GM21723 (cell line): ENCODE data around the gene TCHHL1.

Experiments
- ATAC-seq: cut with Tn5 transposase; IDR thresholded peaks from one replicate; pipeline ENCODE4 v1.9.1; 2021; ENCODE audit warnings: mild to moderate bottlenecking, moderate library complexity; ENCODE audit not compliant: unreplicated experiment

Gene TCHHL1

DNA sequence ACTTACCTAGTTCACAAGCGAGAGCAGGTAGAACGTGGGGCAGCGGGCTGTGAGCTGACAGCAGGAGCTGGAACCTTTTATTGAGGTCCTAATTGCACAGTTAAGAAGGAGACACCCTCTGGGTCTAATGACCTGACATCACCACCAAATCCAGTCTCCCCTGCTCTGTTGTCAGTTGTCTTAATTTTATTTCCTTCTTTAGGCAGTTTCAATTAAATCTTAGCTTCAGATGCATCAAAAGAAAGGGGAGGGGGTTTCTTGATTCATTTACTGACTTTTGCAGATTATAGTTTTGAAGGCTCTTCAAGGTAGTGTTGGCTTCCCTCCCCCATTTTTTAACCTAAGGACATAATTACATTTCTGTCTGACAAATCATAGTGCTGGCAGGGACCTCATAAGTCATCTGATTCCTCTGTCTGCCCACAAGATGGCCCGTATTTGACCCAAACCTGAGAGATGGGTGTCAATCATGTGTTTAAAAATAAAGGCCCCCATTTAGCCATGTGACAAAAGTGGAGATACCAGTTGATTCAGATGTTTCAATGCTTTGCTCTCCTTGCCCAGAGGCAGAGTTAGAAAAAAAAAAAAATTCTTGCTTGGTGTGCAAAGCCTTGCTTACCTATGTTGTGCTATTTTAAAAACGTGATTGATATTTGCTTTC lies at the start of gene TCHHL1:
TCHHL1 (minus strand) TSS at position 51 of the 661 bp plus-strand sequence. CDS start 921 bp downstream, outside the sequence.
- no peak for ATAC-seq

DNA sequence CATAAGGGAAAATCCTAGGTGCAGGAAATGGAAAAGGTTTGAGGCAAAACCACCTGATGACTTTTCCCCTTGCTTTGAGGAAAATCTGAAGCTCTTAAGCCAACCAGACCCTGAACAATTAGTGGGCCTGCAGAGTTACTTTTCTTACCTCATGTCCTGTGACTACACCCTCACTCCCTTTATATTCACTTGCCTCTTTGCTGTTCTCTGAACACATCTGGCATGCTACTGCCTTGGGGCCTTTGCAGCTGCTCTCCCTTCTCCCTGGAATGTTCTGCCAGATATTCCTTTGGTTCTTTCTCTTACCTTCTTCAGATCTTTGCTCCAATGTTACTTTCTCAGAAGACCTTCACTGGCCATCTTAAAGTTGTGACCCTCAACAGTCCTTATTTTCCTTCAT lies 48.4 kb upstream of the TCHHL1 start:
- ATAC-seq: no peak

GRCh38 chr1:152130186-152130585 lies 41.3 kb upstream of the TCHHL1 start:
- ATAC-seq: no peak

DNA sequence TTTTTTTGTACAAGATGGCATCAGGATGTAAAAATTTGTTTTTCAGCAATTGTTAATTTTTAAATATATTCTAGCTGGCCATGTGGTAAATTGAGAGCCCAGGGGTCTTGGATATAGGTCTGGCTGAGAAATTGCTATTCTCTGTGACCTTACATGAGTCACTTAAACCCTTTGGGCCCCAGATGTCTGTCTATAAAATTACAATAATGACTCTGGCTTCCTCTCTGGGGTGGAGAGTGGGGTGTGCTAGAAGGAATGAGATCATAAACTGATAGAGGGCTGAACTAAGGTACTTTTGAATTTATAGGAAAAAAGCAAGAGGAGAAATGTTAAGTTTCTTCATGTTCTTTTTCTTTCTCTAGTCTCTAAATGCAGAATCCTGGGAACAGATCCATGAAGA lies 38.8 kb upstream of the TCHHL1 start:
- ATAC-seq: no peak

GRCh38 chr1:152125834-152126443 lies 37.1 kb upstream of the TCHHL1 start:
- no peak for ATAC-seq

GRCh38 chr1:152118915-152119314 lies 30.1 kb upstream of the TCHHL1 start:
- no peak for ATAC-seq

GRCh38 chr1:152115344-152115743 lies 26.5 kb upstream of the TCHHL1 start, which contains the start of gene TCHH:
Gene TCHH (minus strand): TSS chr1:152115444. CDS start chr1:152114080, 1,364 bp downstream.
- no peak for ATAC-seq

DNA sequence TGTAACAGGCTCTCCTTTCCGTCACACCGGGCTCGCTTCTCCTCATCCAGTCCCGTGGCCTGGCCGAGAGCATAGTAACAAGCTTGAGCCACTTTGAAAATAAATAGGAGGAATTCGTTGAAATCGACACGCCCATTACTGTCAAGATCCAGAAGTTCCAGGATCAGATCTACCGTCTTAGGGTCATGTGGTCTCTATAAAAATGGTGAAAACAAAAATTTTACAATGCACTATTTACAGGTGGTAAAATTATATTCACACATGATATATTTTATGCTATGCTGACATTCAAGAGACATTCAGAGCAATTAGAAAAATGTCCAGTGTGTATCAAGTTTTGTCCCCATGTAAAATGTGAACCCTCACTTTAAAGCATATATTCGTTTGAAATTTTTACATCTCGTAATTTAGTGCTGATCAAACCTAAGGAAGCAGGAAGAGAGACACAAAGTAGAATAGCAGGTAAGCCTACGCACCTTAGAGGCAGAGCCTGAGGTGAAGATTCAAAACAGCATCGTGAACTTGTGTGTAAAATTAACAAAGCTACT lies 24.1 kb upstream of the TCHHL1 start:
- no peak for ATAC-seq

DNA sequence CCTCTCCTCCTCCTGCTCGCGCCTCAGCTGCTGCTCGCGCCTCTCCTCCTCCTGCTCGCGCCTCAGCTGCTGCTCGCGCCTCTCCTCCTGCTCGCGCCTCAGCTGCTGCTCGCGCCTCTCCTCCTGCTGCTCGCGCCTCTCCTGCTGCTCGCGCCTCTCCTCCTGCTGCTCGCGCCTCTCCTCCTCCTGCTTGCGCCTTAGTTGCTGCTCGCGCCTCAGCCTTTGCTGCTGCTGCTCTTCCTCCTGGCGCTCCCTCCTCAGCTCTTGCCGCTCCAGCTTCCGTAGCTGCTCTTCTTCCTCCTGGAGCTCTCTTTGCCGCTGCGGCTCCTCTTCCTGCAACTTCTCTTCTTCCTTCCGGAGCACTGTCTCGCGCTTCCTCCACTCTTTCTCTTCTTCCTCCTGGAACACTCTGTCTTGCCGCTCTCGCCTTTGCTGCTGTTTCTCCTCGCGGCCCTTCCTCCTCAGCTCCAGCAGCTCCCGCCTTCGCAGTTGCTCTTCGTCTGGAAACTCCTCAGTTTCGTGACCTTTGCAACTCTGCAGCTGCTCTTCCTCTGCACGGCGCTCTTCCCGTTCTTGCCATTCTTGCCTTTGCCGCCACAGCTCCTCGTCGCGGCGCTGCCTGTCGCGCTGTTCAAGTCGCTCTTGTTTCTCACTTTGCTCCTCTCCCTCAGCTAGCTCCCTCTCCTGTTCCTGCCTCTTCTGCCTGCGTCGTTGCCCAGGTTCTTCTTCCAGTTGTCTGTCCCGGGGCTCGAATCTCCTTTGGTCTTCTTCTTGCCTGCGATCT lies 23.4 kb upstream of the TCHHL1 start:
- no peak for ATAC-seq

- ATAC-seq: no peak
Measured at GRCh38 chr1:152111515-152111968, 22.7 kb upstream of the TCHHL1 start.

GRCh38 chr1:152110860-152111514 lies 22.1 kb upstream of the TCHHL1 start:
- no peak for ATAC-seq

DNA sequence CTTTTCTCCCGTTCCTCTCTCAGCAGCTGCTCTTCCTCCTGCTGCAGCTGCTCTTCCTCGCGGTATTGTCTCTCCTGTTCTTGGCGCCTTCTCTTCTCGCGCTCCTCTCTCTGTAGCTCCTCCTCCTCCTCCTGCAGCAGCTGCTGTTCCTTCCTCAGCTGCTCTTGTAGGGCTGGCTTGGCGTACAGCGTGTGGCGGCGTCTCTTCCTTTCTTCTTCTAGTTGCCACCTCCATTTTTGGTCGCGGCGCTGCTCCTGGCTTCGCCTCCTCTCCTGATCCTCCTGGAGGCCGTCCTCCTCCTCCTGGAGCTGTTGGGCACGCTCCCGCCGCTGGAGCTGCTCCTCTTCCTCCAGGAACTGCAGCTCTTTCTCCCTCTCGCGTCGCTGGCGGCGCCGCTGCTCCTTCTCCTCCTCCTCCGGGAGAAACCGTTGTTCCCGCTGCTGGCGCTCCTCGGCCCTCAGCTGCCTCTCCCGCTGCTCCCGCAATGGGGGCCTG lies 21.5 kb upstream of the TCHHL1 start:
- no peak for ATAC-seq

- ATAC-seq: no peak
Measured at GRCh38 chr1:152109998-152110294, 21.1 kb upstream of the TCHHL1 start.

DNA sequence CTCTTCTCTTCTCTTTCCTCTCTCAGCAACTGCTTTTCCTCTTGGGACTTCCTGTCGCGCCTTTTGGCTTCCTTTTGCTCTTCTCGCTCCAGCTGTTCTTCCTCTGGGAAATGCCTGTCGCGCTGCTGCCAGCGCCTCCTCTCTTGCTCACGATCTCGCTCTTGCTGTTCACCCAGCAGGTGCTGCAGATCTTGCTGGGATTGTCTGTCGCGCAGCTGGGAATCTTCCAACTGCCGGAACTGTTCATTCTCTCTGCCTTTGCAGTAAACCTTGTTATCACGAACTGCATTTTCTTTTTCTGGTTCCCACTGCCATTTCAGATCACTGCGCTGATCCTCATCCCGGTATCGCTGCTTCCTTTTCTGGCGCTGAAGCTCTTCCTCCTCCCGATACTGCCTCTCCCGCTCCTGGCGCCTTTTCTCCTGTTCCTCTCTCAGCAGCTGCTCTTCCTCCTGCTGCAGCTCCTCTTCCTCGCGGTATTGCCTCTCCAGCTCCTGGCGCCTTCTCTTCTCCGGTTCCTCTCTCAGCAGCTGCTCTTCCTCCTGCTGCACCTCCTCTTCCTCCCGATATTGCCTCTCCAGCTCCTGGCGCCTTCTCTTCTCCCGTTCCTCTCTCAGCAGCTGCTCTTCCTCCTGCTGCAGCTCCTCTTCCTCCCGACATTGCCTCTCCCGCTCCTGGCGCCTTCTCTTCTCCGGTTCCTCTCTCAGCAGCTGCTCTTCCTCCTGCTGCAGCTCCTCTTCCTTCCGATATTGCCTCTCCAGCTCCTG lies 20.6 kb upstream of the TCHHL1 start:
- ATAC-seq: no peak

GRCh38 chr1:152108882-152109222 lies 20.0 kb upstream of the TCHHL1 start:
- no peak for ATAC-seq

- no peak for ATAC-seq
Measured at GRCh38 chr1:152107984-152108881, 19.4 kb upstream of the TCHHL1 start.

DNA sequence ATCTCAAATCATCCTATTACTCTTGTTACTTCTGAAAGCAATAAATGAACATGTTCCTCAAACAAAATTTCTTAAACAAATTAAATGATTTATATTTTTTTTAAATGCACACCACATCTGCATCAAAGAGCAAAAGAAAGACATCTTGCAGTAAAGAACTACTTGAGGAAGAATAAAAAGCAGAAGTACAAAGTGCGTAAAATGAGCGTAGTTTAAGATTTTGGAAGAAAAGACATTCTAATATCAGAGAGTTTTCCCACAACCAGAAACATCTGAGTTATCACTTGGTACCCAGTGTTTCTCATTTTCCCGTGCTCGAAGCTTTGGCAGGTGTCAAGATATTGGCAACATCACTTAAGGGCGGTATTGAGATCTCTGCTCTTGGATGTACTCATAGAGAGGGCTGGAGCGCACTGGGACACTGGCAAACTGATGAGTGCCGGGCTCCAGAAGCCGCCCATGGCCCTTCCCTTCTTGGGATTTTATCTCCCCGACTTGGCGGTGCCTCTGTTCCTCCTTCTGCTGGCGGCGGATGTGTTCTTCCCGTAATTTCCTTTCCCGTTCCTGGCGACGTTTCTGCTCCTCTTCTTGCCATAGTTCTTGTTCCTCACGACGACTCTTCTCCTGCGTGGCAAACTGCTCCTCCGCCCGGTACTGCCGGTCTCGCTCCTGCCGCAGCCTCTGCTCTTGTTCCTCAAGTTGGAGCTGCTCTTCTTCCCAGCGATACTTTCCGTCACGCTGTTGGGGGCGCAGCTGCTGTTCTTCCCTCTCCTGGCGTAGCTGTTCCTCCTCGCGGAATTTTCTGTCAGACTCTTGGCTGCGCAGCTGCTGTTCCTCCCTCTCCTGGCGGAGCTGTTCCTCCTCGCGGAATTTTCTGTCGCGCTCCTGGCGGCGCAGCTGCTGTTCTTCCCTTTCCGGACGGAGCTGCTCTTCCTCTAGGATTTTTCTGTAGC lies 18.4 kb upstream of the TCHHL1 start:
- no peak for ATAC-seq

DNA sequence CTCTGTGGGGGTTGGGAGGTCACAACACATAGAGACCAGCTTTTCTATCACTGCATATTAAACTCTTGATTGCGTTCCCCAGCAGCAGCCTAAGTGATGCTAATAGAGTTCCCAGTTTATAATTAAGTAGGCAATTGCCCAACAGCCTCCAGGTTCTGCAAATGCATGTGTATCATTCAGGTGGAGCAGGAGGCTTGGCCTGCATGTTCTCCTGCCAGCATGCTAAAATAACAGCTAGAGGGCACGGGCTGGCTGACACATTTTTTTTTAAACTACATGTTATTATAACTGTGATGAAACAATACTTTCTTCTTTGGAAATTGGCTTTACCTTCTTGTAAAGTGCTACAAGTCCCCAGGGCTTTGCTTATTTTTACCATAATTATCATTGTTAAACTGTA lies 16.0 kb upstream of the TCHHL1 start:
- ATAC-seq: no peak
